ENCODE results near the gene IL1RAPL1.
"Not testable (repeated sequence)": the region's sequence is repeated elsewhere in the genome, so short reads cannot be mapped to it uniquely, and the experiment has no call there.

IL1RAPL1 gene

DNA sequence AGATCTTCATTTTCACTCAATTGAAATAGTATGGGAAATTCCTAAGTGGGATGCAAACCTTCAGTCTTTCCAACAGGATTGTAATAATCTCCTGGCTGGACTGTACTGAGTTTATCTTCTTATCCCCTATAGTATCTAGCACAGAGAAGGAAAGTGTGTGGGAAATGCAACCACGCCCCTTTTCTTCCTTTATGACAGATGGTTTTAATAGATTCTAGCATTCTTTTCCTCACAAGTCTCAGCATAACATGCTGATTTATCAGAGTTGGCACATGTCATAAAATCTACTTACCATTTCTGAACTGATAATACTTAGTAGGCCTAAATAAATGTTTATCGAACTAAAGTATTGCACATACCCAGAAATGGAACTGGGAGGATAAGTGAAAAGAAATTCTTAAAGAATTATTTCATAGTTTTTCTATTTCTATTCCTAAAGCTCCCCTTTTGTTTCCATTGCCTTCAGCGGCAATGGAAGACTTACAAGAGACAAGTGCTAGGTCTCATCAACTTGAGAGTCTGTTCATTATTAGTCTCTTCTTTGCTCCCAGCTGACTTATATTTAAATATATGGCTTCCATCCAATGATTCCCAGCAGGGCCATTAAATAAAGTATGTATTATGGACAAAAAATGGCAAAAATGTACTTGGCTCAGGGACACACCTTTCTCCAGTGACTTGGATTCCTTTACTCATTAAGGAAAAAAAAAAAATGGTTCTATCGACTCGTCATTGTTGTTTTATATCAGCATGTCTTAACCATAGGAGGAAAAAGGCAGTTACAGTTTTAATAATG is 484.5 kb downstream of the IL1RAPL1 start:
- H3K36me3 ChIP-seq: no peaks in the 10 kb centered on the region
- H3K4me1 ChIP-seq: no peaks in the 10 kb centered on the region
- no peaks in the 10 kb centered on the region for H3K27me3 ChIP-seq
- TF ChIP-seq Cebpa-rat (IDR thresholded peaks at IDR 0.05): no peak
- H3K9me3 ChIP-seq (replicated peaks in 1 of 11): no peaks in the 10 kb centered on the region
- no peak overlapping the region for H3K9ac ChIP-seq
- no peak overlapping the region for H3K27ac ChIP-seq
- no peak overlapping the region for H3K4me3 ChIP-seq
- no peaks in the 10 kb centered on the region for H4K20me1 ChIP-seq
- H3K4me2 ChIP-seq: no peak overlapping the region

GRCh38 chrX:29082558-29082957 is 495.3 kb downstream of the IL1RAPL1 start:
- Histone ChIP-seq H3K36me3 (no peaks in the 10 kb centered on the region), H3K27ac (no peak overlapping the region), H3K4me3 (no peak overlapping the region), H3K27me3 (no peaks in the 10 kb centered on the region), H3K9me3 (replicated peaks in 1 of 11) (no peaks in the 10 kb centered on the region), H3K4me2 (no peak overlapping the region), H3K9ac (no peak overlapping the region), H3K4me1 (no peaks in the 10 kb centered on the region), H4K20me1 (no peaks in the 10 kb centered on the region)
- TF ChIP-seq Cebpa-rat (IDR thresholded peaks at IDR 0.05): no peak

- no peak for TF ChIP-seq Cebpa-rat (IDR thresholded peaks at IDR 0.05)
- Histone ChIP-seq H4K20me1 (no peaks in the 10 kb centered on the region), H3K36me3 (no peaks in the 10 kb centered on the region)
These were observed 496.6 kb downstream of the IL1RAPL1 start for GRCh38 chrX:29083823-29084222.

GRCh38 chrX:29090811-29091210 is 503.6 kb downstream of the IL1RAPL1 start:
- TF ChIP-seq Cebpa-rat (IDR thresholded peaks at IDR 0.05): no peak
- no peaks in the 10 kb centered on the region for H3K9me3 ChIP-seq (replicated peaks in 1 of 11)
- no peak overlapping the region for H3K4me3 ChIP-seq
- no peak overlapping the region for H3K27ac ChIP-seq
- H3K27me3 ChIP-seq: no peaks in the 10 kb centered on the region
- no peaks in the 10 kb centered on the region for H3K36me3 ChIP-seq
- H3K4me1 ChIP-seq: no peaks in the 10 kb centered on the region
- no peak overlapping the region for H3K9ac ChIP-seq
- no peak overlapping the region for H3K4me2 ChIP-seq
- no peaks in the 10 kb centered on the region for H4K20me1 ChIP-seq

More at GRCh38 chrX:29083823-29084222, 496.6 kb downstream of the IL1RAPL1 start:
- H3K4me2 ChIP-seq: no peak overlapping the region
- H3K4me1 ChIP-seq: no peaks in the 10 kb centered on the region
- H3K9me3 ChIP-seq (replicated peaks in 1 of 11): no peaks in the 10 kb centered on the region
- no peak overlapping the region for H3K27ac ChIP-seq
- no peak overlapping the region for H3K9ac ChIP-seq
- no peaks in the 10 kb centered on the region for H3K27me3 ChIP-seq
- no peak overlapping the region for H3K4me3 ChIP-seq

- Histone ChIP-seq H3K9ac (no peak overlapping the region), H3K4me2 (no peak overlapping the region), H3K27me3 (no peaks in the 10 kb centered on the region), H3K4me3 (no peak overlapping the region), H3K9me3 (replicated peaks in 1 of 11) (no peaks in the 10 kb centered on the region), H4K20me1 (no peaks in the 10 kb centered on the region), H3K4me1 (no peaks in the 10 kb centered on the region), H3K36me3 (no peaks in the 10 kb centered on the region), H3K27ac (no peak overlapping the region)
- TF ChIP-seq Cebpa-rat (IDR thresholded peaks at IDR 0.05): no peak
These were observed 520.0 kb downstream of the IL1RAPL1 start for GRCh38 chrX:29107231-29107630.

DNA sequence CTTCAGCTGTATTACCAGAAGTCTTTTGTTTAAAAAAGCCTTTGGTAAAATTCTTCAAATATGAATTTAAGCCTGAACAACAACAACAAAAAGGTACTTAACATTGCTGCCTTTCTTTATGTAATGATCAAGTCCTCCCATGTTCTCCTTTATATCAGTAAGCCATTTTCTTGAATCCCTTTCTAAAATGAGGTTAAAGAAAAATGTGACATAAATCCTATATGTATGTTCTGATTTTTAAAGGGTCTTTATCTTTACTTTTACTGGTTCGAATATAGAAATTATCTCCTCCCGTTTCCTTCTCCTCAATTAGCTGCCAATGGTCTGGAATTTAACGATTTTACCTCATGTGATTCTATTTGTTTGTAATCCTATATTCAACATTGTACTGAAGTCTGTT is 522.8 kb downstream of the IL1RAPL1 start:
- Histone ChIP-seq H3K4me2 (no peak overlapping the region), H3K36me3 (no peaks in the 10 kb centered on the region), H3K27me3 (peaks cover 0 to 7% (median 0%) of the 10 kb centered on the region in 11 experiments; a peak in 1 of 22 replicates), H4K20me1 (no peaks in the 10 kb centered on the region), H3K9me3 (replicated peaks in 1 of 11) (no peaks in the 10 kb centered on the region), H3K27ac (no peak overlapping the region), H3K4me1 (no peaks in the 10 kb centered on the region), H3K4me3 (no peak overlapping the region), H3K9ac (no peak overlapping the region)
- no peak for TF ChIP-seq Cebpa-rat (IDR thresholded peaks at IDR 0.05)

DNA sequence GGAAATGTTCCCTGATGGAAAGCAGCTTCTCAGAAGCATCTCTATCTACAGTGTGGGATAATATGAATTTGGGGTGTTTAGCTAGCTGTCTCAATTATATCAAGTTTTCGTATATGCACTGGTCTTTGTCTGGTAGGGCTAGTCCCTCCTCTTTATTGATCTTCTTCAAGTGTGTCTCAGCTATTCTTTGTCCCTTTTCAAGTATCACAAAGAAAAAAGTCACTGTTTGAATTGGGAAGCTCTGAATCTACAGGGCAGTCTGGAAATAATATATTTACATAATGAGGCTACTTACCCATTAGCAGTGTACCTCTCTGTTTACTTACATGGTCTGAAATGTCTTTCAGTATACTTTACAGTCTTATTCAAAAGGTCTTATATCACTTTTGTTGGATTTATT is 526.0 kb downstream of the IL1RAPL1 start:
- Histone ChIP-seq H3K4me2 (no peak overlapping the region), H4K20me1 (no peaks in the 10 kb centered on the region), H3K27me3 (peaks cover 0 to 7% (median 0%) of the 10 kb centered on the region in 11 experiments; a peak in 1 of 22 replicates), H3K27ac (no peak overlapping the region), H3K36me3 (no peaks in the 10 kb centered on the region), H3K4me1 (no peaks in the 10 kb centered on the region), H3K9ac (no peak overlapping the region), H3K9me3 (replicated peaks in 1 of 11) (no peaks in the 10 kb centered on the region), H3K4me3 (no peak overlapping the region)
- TF ChIP-seq Cebpa-rat (IDR thresholded peaks at IDR 0.05): no peak

GRCh38 chrX:29122817-29123216 is 535.6 kb downstream of the IL1RAPL1 start:
- H3K9me3 ChIP-seq (replicated peaks in 1 of 11); H3K4me2 ChIP-seq; H3K36me3 ChIP-seq; H3K4me1 ChIP-seq; H3K27me3 ChIP-seq; H3K9ac ChIP-seq; H3K27ac ChIP-seq; H4K20me1 ChIP-seq; H3K4me3 ChIP-seq: not testable (repeated sequence)

- H3K4me3 ChIP-seq: no peak overlapping the region
- no peaks in the 10 kb centered on the region for H3K27me3 ChIP-seq
- H3K9me3 ChIP-seq (replicated peaks in 1 of 11): no peaks in the 10 kb centered on the region
- no peak overlapping the region for H3K9ac ChIP-seq
- no peaks in the 10 kb centered on the region for H3K36me3 ChIP-seq
- no peak overlapping the region for H3K27ac ChIP-seq
- no peak for TF ChIP-seq Cebpa-rat (IDR thresholded peaks at IDR 0.05)
- no peak overlapping the region for H3K4me2 ChIP-seq
- peaks cover 0 to 8% (median 0%) of the 10 kb centered on the region in 10 experiments; a peak in 4 of 20 replicates for H3K4me1 ChIP-seq
- no peaks in the 10 kb centered on the region for H4K20me1 ChIP-seq
These were observed 543.7 kb downstream of the IL1RAPL1 start for GRCh38 chrX:29130905-29131304.

DNA sequence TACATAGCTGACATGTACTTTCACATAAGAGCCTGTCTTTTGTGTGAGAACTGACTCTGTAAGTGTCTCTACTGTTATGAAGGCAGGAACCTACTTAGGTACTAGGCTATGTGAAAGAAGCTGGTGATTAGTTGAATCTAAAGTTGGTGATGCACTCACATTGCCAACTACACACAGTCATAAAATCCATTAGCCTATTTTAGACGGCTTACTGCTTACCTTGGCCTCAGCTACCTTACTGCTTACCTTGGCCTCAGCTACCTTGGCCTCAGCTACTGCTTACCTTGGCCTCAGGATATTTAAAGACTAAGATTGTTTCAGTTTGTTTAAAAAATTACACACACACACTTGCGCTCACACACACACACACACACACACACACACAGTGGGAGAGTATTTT is 549.7 kb downstream of the IL1RAPL1 start:
- Histone ChIP-seq H3K9me3 (replicated peaks in 1 of 11) (no peaks in the 10 kb centered on the region), H4K20me1 (no peaks in the 10 kb centered on the region), H3K4me1 (peaks cover 0 to 8% (median 0%) of the 10 kb centered on the region in 10 experiments; a peak in 4 of 20 replicates), H3K36me3 (no peaks in the 10 kb centered on the region), H3K4me2 (no peak overlapping the region), H3K27me3 (no peaks in the 10 kb centered on the region), H3K9ac (no peak overlapping the region), H3K27ac (no peak overlapping the region), H3K4me3 (no peak overlapping the region)
- no peak for TF ChIP-seq Cebpa-rat (IDR thresholded peaks at IDR 0.05)
